NCI-H748 treated with DMSO at 0.1 percent for 48 hours (cell line): ENCODE measurements around the gene TNS1.
"Not testable (repeated sequence)": the region's sequence is repeated elsewhere in the genome, so short reads cannot be mapped to it uniquely, and the experiment has no call there.

Experiments
- DNase-seq: peaks from one replicate; lab custom pipeline; 2025; lab: John Stamatoyannopoulos, UW

The TNS1 gene

DNA sequence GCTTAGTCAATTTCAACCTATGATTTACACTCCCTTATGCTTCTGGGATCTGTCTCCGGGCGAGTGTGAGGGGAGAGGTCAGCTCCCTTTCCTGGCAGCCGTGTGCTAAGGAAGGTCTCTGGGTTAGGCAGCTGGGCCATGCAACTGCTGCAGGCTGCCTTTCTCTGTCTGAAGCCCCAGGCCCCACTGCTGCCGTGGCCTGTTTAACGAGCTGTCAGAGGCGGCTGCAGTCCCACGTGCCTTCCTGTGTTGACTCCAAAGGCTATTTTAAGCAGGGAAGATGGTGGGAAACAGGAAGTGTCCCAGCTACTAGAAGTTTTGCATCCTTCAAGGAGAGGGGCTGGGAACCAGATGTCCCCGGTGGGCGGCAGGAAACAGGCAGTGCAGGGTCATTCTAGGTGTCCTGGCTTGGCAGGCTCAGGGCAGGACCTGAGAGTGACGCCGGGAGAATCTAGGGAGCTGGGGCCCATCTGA lies 186.4 kb downstream of the TNS1 start:
- DNase-seq: no peak

DNA sequence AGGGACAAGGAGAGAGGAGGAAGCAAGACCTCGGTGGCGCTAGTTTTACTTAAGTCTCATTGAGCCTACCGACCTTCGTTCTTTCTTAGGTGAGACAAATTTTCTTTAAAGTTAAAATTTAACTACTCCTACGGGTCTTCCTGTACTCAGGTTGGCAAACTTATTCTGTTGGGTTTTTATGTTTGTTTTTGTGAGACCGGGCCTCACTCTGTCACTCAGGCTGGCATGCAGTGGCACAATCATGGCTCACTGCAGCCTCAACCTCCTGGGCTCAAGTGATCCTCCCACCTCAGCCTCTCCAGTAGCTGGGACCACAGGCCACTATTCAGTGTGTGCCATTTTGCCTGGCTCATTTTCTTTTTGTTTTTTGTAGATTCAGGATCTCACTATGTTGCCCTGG lies 189.0 kb downstream of the TNS1 start:
- no peak for DNase-seq

DNA sequence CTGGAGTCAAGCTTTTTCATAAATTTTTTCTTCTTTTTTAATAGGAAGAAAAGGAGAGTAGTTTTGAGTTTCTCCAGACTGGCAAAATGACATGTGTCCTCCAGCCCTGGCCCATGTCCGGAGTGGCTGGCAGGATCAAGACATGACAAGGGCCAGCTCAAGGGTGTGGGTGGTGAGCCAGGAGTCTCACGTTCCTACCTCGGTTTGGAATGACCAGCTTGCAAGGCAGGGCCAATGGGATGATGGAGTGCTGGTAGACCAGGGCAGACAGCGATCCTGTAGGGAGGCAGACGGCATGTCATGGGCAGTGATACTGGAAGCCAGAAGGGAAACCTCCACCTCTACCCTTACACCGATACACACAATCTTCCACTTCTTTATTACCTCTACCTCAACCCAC lies 190.6 kb downstream of the TNS1 start:
- no peak for DNase-seq

DNA sequence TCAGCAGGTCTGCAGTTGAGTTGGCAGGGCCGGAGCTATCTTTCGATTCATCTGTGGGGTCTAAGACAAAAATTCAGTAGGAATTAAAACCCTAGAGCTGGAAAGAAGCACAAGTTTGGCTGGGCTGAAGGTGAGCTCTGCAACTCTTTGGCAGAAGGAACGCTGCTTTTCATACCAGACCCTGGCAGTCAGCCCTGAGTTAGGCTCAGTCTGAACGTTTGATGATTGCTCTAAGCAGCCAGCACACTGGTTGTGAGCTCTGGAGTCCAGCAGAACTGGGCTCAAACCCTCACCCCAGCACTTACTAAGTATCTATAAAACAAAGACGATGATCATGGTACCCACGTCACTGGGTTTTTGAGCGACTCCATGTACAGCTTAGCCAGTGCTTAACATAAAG lies 192.5 kb downstream of the TNS1 start:
- DNase-seq: no peak

DNA sequence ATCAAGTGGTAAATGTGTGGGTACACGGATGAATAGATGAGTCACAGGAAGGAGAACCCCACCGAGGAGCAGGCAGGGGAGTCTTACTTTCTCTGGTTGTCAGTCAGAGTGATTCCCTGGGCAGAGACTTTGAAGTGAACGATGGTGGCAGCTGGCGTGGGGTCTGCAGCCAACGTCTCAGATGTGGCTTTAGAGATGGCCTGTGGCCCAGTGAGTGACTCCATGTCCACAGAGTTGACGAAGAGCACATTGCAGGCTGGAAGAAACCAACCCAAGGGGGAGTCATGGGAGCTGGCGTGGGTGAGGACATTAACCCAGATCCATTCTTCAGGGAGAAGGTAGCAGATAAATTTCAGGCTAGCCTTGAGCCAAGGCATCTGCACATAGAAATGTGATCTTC lies 193.1 kb downstream of the TNS1 start:
- DNase-seq: no peak

DNA sequence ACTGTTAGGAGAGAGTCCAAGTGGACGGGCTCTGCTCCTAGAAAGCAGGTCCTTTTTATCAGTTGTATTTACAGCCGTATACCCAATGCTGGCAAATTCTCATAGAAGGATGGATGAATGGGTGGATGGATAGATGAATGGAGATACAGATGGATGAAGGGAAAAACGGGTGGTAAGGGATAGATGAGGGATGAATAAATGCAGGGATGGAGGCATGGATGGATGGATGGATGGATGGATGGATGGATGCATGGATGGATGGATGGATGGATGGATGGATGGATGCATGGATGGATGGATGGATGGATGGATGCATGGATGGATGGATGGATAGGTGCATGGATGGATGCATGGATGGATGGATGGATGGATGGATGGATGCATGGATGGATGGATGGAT lies 193.8 kb downstream of the TNS1 start:
- DNase-seq: not testable (repeated sequence)

GRCh38 chr2:217808326-217808725 lies 194.5 kb downstream of the TNS1 start:
- DNase-seq: no peak

- no peak for DNase-seq
Measured at GRCh38 chr2:217807753-217808152, 195.0 kb downstream of the TNS1 start.

DNA sequence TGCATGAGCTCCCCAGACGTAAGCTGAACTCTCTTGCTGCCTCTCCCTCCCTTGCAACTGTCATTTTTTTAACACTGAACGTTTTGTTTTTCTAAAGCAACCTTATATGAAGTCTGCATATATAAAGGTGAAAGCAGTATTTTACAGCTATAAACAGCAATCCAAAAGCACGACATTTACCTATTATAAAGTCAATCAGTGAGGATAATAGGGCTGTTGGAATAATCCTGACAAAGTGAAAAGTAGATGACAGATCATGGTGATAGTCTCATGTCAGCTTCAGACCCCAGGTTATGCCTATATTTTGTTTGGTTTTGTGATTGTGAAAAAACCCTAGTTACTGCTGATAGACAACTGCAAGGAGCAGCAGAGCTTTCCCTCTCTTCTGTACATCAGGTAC lies 195.8 kb downstream of the TNS1 start:
- no peak for DNase-seq

DNA sequence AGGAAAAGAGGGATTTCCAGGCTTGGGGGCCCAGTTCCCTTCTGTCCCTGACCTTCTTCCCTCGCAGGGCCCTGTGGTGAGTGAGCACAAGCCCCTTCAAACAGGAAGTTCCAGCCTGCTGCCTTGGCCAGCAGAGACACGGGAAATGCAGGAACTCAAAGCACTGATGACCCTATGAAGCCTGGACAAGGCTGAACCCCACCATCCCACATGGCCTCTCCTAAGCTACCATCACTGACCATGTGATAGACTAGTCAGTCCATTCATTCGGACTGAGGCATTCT lies 196.4 kb downstream of the TNS1 start:
- no peak for DNase-seq

DNA sequence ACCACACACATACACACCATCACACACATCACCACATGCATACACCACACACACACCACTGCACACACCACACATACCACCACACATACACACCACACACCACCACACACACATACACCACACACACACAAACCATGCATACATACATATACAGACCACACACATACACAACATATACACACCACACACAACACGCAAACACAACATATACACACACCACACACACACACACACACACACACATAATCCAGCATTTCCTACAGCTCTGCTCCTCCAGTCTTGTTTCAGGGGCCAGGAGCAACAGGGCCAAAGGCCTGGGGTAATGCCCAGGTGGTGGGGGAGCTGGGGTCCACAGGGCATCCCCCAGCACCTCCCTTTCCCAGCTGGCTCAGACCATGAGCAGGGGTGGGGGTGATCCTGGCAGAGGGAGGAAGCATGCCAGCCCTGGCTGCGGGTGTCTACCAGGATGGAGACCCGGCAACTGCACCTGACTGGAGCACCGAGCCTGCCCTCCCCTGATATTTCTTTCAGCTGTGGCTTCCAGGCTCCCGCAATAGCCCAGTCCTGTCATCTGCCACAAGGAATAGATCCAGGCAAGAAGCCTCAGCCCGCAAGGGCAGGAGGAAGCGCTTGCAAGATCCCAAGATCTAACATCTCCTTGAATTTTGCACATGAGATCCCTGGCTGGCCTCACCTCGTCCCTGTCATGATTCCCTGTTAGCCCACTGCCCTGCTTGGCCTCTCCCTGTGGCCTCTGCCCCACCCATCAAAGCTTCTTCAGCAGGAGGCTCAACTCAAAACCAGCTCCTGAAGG lies 196.9 kb downstream of the TNS1 start:
- DNase-seq: no peak

- DNase-seq: no peak
Measured at GRCh38 chr2:217804791-217805667, 197.8 kb downstream of the TNS1 start.

DNA sequence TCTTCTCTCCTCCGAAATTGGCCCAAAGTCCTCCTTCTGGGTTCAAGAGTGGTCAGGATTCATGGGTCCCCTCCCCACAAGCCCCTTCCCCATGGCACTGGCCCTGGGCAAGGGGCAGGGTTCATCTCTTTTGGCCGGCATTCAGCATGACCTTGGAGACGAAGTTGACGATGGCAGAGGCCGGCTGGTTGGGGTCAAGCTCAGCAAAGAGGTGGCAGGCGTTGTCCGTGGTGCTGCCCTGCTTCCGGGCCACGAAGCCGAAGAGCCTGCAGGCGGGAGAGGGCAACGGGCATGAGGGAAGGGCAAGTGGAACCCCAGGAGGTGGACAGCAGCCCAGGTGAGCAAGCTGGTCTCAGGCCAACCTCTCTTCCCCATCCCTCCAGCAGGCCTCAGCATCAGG lies 198.5 kb downstream of the TNS1 start:
- DNase-seq: no peak

GRCh38 chr2:217803653-217803960 lies 199.2 kb downstream of the TNS1 start:
- DNase-seq: no peak

DNA sequence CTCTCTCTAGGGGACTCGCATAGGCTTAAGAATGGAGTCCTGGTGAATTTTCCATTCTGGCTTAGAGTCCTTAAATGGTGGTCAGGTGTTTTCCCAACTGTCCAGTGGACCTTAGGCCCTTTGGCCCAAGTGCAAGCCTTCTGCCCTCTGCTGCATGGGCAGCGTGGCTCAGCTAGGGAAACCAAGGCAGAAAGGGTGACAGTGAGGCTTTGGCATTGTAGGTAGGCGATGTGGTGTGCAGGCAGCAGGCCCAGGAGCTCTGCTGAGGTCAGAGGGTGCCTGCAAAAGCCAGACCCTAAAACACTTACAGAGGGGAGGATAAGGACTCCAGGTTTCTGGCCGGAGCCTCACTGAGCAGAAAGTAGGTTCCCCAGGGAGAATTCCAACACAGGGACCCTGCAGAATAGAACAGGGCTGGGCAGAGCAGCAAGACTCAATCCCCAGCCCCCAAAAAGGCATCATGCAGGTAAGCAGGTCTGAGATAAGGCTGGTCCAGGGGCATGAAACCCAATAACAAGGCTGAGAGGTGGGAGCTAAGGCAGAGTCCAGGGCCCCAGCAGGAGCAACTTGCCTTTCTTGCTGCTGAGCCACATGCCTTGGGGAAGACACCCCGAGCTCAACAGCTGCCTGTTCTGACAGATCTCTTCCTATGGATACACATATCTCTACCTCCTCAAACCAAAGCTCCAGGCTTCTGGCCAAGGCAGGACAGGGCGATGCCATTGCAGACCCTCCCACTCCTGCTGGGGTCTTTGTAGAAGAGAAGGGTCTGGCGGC lies 199.7 kb downstream of the TNS1 start:
- DNase-seq: no peak

GRCh38 chr2:217802266-217802665 lies 200.5 kb downstream of the TNS1 start:
- no peak for DNase-seq

GRCh38 chr2:217801711-217802110 lies 201.1 kb downstream of the TNS1 start:
- no peak for DNase-seq

DNA sequence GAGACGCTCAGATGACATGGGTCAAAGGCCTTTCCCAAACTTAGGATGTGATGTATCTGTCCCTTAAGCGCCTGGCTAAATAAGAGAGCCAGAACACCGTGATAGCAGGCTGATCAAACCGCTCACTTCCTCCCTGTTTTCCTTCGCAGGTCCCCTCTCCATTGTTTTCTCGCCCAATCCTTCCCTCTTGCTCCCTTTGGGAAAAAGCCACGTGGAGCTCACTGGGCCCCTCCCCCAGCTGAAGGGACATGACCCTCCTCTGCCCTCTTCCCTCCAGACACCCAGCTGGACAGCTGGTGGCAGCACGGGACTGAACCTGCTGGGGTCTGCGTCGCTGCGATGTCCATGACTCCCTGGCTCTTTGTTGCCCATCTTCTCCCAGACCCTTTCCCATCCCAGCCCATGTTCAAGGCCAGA lies 201.7 kb downstream of the TNS1 start:
- no peak for DNase-seq

DNA sequence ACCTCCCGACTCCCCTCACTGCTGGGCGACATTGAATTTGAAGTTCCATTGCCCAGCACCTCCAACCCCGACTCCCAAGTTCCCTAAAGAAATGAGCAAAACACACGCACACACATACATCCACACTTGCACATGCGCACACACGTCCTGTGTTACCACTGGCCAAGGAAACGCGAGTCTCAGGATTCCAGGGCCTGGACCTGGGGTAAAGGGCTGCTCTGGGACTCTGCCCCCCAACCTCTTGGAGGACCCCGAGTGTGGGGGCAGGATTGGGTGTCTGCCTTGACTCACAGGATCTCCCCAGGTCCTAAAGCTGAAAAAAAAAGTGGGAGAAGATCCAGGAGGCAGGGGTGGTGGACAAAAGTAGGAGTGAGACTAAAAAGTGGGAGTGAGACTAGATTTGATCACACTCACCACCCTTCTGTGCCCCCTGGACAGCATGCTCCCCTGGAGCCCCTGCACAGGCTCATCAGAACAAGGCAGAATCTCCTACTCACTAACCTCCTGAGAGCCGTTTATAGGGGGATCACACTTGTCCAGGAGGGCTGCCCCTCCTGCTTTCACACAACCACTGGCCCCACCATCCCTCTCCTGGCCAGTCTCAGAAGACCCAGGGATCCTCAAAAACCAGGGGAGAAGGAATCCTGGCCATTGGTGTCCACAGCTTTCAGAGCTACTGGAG lies 202.2 kb downstream of the TNS1 start:
- DNase-seq: no peak

DNA sequence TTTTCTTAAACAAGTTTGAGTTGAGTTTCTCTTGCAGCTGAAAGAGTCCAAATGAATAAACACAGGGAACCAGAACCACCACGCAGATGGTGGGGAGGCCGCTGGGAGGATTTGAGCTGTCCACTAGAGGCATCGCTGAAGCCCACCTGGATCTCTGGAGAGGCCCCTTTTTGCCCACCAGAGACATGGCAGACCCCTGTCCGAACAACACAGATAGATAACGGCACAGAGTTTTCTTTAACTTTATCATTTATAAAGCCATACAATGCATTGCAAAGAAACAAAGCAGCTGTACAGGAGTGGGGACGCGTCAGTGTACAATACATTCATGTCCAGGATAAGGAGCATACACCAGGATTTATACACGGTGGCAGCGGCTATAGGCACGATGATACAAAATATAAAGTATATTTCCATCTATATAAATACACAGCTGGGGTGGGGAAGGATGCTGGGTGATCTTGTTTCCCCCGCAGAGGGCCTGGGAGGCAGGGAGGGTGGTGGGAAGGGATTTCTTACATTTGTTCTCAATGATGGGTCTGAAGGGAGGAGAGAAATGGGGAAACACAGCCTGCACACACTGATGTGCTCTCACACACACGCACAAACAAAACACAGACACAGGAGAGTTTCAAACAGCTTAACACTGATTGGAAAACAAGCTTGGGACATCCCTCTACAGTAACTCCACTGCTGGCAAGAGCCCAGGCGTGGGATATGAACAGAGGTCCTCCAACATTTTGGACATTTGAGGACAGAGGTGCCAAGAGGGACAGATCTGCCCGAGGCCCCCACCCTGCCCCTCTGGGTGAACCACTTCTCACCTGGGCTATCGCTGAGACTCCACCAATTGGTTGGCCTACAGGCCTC lies 203.0 kb downstream of the TNS1 start:
- DNase-seq: no peak
